Germinal center (tissue), 1 donor: ENCODE data around the gene HOXB7.
A peak's percentile ranks its signal among the peaks of the same experiment; 100 is the strongest.

Experiments
- DNase-seq: peaks from one replicate; pipeline ENCODE4 v3.0.0; 2012; ENCODE audit warnings: mixed read lengths, low spot score

The HOXB7 gene

DNA sequence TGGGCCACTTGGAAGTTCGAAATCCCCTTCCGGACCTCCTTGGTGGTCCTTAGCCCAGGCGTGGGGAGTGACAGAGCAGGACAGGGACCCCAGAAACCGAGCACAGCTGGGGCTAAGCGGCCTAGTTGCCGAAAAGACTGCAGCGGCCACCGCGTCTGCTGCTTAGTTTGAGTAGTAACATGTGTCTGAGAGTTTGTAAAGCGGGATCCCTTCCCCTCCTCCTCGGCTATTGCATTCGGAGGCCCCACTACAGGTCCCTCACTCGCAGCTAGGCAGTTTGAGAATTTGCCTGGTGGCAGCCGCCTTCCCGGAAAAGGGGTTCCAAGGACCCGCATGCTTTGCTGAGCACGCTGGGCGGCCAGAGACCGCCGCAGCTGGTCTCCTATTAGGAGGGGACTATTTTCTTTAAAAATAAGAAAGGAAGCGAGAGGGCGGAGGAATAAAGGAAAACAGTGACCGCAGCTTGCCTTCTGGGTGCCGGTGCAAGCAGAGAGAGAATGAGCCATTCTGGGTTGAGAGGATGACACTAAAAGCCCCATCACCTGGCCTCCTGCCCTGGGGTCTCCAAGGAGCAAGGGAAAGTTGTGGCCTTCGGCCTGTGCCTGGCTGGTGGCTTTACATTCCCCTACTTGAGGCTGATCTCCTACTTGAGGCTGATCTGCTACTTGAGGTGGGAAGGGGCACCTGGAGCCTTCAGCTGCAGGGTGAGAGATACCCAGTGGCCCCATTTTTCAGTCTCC is 16.1 kb downstream of the HOXB7 start:
- DNase-seq, result no peak

DNA sequence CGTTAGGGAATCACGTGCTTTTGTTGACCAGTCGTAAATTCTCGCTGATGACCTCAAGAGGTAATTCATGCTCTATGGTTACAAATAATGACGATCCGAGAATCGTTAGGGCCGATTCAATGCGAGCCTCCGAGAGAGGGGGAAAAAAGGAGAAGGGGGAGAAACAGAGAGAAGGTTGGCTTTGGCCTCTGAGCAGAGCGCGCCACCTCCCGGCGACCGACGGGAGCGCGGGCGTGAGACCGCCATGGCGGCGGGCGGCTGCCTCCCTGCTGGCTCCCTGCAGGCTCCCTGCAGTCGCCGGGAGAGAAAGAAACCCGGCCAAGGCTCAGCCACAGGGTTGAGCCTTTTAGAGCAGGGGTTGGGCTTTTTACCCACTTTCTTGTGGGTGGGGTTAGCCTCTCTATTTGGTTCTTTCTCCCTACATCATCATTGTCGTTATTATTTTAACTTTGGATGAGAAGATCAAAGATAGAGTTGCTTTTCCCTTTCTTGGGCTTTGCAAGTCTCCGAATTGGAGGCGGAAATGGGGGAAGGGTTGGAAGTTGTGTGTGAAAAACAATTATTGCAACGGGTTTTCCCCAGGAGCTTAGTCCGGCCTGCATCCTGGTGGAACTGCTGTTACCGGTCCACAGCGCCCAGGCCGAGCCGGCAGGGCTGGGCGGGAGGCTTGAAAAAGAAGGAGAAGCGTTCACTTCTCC is 16.8 kb downstream of the HOXB7 start:
- peak; percentile 89 for DNase-seq

DNA sequence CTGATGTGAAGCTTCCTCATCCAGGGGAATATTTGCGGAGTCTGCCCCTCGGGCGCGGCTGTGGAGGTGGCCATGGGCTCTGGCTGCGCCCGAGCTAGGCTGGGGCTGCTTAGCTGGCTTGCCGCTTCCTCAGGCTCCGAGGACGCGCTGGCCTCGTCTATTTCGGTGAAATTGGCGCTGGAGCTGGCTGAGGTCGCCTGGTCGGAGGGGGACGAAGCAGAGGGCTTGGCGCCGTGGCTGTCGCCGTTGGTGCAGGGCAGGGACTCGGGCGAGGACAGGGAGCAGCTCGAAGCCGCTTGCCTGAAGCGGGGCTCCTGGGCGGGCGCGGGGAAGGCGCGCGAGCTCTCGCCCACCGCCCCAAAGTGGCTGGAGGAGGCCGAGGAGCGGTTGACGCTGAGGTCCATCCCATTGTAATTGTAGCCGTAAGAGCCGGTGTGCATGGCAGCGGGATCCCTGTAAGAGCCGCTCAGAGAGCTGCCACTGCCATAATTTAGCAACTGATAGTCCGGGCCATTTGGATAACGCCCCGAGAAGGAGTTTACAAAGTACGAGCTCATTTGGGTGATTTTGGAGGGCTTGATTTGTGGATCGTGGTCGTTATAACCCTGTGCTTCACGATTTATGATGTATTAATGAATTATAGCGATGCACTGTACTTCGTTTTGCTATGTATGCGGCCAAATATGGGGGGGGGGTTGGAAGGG is 17.5 kb downstream of the HOXB7 start, which contains the start of gene HOXB5:
Gene HOXB5 (minus strand): TSS at position 654 of the 704 bp plus-strand sequence. CDS start 97 bp downstream, at position 557.
- no peak for DNase-seq

DNA sequence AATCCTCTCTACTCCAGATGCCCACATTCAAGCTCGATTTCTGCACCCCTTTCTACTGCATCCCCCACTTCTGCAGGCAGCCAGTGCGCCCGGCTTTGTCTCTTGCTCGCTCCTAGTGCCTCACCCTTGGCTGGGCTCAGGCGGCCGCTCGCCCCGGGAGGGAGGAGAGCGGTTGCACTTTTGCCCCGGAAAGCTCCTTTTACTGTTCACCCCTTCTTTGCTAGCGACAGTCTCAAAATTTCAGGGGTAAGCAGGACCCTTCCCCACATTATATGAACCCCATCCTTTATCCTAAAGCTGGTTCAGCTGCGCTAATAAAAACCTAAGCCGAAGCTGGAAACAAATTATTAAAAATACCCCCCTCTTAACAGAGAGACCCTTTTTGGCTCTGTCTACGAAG is 18.2 kb downstream of the HOXB7 start:
- DNase-seq, result no peak

DNA sequence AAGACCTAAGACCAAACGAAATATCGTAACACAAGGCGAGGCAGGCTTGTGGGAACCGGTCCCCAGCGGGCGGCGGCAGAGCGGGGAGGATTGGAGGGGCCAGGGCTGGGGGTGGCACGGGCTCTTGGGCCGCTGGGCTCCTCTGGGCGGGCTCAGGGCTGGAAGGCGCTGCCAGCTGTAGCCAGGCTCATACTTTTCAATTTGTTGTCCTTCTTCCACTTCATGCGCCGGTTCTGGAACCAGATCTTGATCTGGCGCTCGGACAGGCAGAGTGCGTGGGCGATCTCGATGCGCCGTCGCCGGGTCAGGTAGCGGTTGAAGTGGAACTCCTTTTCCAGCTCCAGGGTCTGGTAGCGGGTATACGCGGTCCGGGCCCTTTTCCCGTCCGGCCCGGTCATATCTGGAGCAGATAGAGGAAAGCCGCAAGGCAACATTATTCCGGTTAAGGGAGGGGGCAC is 18.7 kb downstream of the HOXB7 start:
- no peak for DNase-seq

DNA sequence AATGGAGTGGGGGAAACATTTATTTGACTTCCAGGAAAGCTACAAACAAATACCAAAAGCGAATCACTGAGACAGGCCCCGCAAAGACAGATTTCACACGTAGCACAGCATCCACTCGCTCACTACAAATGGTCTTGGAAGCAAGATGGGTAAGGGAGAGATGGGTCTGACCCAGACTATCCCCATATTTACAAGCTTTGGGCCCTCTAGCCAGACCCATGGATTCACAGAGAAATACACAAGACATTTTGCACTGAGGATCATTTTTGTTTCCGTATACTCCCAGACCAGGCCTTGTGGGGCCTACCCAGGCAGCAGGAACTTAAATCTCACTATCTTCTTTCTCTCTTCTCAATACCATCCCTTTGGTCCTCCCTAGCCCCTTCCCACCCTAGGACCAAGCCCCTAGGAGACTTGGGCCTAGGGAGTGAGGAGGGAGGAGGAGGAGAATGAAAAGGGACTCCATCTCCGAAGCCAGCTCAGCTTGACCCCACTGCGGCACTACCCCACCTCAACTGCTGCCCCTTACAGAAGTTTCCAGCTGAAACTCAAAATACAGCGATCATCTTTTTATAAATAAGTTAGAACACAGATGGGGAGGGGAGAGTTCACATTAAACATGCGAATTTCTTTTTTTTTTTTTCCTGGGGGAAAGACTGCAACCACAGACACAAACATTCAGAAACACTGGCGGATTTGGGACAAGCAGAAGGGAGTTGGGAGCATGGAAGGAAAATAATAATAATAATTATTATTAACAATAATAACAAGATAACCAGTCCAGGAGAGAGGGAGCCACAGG is 19.4 kb downstream of the HOXB7 start:
- no peak for DNase-seq

DNA sequence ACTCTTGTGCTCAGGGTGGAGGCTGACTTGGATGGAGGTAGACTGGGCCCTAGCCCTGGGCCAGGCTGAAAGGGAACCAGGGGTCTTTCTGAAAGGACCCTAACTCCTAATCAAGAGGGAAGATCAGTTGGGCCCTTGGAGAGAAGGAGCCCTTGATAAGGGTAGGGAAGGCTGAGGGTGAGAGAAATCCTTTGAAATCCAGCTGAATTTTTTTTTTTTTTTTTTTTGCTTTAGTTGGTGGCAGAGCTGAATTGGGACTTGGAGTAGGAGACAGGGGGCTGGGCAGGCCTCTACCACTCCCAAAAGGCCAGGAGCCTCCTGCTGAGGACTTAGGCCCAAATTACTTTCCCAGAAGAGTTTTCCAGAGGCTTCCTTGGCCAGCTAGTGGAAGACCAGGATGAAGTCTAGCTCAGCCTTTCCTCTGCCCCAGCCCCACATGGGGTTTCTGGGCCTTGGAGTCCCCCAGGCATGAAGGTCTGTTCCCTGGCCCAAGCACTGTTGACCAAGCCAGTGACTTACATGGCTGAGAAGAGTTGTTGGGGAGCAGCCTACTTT is 20.1 kb downstream of the HOXB7 start:
- no peak for DNase-seq

DNA sequence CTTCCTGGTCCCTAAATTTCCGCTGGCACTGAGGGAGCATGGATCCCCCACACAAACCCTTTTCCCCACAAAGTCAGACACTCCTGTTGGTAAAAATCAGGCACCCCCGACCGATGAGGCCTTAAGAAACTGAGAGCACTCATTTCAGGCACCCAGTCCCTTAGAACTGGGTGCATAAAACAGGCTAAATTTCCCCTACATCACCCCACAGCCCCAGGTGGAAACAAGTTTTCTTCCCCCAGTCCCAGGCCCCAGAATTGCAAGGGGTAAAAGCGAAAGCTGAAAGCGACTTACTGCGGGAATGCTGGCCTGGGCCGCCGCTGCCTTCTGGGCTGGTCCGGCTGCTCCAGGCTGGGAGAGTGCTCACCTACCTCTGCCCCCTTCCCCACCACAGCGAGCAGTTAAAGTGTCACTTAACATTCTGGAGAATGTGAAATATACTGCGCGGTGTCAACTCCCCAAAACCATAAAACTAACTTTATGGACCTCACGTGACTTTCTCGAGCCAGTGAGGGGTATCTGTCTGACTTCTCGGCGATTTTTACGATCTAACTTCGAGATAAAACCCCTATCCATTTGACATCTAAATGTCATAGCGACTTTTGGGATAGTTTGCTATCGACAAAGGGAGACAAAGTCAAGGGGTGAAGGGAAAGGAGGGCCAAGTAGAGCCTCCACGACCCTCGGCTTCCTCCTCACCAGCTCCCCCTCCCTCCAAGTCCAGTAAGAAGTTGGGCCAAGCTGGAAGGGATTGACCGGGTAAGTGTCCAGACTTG is 20.8 kb downstream of the HOXB7 start, which contains the start of gene HOXB3:
Gene HOXB3 (minus strand): TSS at position 411 of the 776 bp plus-strand sequence. CDS start 37,767 bp downstream, outside the sequence.
- no peak for DNase-seq

DNA sequence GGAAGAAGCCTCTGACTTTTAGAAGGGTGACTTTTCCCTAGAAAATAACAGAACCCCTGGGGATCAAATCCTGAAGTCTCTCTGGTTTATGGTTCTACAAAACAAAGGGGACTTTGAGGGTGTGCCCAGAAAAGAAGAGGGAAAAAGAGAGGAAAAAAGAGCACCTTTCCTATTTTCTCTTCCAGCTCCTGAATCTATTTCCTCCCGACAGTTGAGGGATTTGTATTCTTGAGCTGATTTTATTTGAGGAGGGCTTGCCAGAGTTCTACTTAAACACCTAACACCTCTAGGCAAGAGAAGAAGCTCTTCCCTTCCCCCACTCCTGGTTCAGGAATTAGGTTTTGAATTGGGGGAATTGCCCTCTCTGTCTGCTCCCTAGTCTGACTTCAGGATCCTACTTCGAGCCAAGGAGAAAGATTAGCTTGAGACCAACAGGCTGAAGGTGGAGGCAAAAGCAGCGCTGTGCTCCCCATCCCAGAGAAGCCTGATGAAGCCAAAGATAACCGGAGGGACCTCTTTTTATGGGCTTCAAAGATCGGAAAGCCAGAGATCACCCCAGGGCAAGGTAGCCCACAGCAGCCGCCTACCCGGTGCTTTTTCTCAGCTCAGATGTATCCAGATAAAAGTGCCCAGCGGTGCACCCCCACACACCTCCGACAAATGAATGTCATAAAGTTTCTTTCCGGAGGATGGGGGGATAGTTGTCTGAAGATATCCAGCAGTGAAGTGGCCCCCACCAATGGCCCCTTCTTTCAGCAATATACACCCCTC is 21.6 kb downstream of the HOXB7 start:
- DNase-seq, result no peak

DNA sequence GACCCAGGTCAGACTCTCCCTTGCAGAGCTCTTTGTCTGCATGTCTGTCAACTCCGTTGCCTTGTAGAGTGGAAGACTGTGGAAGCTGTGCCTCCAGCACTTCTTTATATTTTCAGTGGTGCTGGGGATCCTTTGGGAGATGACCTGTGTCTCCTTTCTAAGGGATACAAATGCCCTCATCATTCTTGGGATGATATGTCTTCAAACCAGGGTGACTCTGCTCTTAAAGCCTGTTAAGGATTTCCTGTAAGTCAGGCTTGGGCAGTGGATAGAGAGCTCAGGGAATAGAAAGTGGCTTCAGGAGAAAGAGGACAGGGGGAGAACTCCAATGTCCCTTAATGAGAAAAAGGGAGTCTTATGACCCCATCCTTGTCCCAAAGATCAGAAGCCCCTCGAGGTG is 22.3 kb downstream of the HOXB7 start:
- DNase-seq, result no peak

DNA sequence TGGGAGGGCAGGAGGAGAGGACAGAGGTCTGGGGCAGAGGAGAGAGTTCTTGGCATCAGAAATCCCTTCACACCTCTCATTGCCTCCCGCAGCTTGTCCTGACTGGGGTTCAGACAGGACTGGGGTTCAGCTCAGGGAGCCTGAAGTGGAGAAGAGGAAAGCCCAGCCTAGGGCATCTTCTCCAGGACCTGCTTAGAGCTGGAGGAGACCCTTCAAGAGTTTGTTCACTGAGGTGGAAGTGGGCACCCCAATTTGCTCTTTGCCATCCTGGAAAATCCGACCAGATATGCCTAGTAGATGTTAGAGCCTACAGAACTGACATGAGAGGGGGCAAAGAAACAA is 22.8 kb downstream of the HOXB7 start:
- no peak for DNase-seq

DNA sequence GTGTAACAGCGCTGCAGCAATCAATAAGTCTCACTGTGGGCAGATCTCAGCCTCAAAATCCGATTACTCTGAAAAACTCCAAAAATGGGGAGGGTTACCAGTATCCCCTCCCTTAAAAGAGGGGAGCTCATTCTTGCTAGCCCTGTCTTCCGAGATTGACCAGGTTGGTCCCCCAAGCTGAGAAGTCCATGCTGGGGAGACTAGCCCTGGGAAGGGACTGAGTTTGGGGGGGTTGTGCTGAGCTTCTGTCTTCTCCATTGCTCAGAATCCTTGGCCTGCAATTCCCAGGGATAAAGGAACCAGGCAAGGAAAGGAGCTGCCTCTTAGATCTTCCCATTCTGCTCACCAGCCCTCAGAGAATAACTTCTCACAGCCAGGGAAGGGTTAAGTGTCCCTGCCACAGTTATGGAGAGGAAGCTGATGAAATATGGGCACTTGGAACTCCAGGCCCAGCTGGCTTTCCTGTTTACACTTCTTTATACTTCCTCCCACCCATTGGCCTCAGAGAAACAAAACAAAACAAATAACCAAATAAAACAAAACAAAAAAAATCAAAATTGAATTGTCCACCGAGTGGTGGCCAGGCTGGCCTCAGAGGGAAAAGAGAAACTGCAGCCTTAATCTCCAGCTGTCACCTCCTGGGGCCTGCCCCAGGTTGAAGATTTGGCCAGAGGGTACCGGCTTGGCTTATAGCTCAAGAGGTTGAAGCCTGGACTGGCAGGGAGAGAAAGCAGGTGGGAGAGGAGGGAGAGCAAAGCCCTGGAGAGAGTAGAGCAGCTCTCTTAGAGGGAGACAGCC is 23.3 kb downstream of the HOXB7 start:
- no peak for DNase-seq

DNA sequence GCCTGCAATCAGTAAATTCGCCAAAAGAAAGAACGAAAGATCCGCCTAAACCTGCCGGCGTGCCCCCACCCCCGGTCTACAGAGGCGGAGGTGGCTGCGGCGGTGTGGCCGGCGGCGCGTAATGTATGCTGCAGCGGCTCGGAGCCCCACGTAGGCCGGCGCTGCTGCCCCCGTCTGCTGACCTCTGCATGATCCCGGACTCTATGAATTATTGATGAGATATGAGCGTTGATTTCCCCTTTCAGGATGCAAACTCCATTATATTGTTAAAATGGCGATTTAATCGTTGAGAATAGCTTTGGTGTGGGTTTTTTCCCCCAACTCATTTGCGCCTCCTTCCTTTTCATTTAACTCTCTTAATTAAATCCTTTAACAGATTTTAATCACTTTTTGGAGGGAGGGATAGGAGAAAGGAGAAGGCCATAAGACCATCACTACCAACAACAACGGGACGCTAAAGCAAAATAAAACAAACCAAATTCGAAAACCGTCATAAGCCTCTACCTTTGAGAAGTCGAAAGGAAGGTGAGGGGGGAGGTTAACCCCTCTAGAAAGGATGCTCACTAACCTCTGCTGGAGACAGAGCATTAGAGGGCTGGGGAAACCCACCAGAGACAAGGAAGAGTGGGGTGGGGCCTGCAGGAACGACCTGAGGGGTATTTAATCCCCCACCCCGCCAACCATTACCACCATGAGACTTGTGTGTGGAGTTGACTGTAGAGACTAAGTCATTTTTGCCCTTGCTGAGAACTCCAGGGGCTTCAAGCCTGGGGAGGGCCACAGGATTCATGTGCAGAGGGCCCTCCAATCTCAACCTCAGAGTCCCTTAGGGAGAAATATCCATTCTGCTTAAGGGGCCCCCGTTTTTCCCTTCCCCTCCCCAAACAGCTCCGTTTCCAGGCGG is 24.2 kb downstream of the HOXB7 start:
- peak; percentile 42 for DNase-seq

DNA sequence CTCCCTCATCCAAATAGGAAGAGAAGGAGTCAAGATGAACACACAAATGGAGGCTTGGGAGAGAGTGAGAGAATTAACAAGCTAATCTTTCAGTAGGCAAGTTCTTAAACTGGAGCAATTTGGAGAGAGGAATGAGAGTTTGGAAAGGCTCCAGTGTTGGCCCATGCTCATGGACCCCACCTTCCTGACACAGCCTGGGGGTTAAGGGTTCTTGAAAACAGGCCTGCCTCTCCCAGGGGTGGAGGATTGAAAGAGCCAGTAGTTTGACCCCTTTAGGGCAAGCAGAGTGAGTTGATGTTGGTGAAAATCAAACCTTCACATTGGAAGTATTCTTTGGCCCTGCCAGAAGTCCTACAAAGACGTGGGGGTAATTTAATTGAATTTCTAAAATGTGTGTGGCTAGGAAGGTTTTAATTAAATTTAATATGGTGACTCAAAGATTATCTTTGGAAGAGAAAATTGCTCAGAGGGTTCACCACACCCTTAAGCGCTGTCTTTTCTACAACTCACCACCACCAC is 26.5 kb downstream of the HOXB7 start:
- DNase-seq, result no peak

DNA sequence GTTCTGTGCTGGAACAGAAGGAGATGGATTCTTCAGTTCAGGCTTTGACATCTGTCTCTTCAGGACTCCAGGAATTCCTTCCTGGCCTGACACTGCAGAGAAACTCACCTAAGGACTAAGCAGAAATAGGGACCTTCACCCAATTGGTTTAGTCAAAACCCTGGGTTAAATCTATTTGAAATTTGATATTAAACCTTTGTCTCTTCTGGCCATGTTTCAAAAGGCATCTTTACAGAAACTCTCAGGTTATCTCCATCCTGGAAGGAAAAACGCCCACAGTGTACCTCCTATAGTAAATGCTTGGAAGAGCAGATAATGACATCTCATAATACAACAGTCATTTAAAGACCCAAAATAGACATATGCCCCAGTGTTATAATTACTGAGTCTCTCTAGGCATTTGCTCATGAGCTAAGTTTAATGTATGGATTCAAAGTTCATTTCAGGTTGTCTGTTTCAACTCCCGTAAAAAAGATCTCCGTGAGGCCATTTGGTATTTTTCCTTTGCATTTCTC is 27.1 kb downstream of the HOXB7 start:
- DNase-seq, result no peak

DNA sequence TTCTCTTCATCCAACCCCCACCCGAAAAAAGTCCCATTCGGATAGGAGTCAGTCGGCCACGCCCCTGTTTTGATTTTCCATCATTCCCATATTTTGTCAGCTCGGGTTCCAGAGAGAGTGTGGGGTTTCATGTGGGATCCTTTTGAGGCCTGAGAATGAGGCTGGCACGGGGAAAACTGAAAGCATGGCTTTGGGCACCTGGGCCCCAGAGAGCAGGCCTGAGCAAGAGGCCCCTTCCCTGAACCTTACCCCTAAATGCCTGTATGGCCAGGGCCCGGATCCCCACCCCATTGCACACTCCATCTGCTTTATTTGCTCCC is 28.1 kb downstream of the HOXB7 start:
- no peak for DNase-seq

DNA sequence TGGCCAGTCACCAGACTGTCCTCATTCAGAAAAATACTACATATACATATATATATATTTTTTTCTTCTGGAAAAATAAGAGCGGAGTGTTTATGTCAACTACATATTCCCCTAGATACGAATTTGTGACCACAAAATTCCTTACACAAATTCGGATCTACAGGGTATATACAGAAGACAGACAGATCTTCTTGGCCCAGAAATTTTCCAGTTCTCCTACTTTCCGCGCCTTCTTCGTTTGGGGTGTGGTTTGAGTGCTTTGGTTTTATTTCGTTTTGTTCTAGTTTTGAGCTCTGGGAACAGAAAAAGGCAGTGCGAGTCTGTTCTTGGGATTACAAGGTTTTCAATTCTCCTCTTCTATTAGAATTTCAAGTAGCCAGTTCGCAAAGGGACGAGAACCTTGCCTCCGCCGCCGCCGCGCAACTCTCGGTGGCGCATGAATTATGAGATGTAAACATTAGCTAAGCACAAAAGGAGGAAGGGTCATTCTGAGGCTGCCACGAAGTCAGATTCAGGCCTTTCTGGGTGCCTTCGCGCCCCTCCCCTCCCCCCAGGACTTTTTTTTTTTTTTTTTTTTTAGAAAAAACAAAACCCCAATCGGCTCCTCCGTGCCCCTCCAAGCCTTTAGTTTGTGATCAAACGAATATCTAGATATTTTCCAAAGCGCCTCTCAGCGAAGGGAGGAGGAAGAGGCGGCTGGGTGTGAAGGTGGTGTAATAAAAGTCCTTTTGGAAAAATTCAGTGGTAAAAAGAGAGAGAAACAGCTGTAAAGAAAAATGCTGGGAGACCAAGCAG is 30.9 kb downstream of the HOXB7 start:
- DNase-seq, result no peak
